NCI-H1048 (cell line): ENCODE data around the gene PRKCE.

ENCODE experiments used
- DNase-seq: peaks from one replicate; lab custom pipeline; 2025; lab: John Stamatoyannopoulos, UW

Gene PRKCE

DNA sequence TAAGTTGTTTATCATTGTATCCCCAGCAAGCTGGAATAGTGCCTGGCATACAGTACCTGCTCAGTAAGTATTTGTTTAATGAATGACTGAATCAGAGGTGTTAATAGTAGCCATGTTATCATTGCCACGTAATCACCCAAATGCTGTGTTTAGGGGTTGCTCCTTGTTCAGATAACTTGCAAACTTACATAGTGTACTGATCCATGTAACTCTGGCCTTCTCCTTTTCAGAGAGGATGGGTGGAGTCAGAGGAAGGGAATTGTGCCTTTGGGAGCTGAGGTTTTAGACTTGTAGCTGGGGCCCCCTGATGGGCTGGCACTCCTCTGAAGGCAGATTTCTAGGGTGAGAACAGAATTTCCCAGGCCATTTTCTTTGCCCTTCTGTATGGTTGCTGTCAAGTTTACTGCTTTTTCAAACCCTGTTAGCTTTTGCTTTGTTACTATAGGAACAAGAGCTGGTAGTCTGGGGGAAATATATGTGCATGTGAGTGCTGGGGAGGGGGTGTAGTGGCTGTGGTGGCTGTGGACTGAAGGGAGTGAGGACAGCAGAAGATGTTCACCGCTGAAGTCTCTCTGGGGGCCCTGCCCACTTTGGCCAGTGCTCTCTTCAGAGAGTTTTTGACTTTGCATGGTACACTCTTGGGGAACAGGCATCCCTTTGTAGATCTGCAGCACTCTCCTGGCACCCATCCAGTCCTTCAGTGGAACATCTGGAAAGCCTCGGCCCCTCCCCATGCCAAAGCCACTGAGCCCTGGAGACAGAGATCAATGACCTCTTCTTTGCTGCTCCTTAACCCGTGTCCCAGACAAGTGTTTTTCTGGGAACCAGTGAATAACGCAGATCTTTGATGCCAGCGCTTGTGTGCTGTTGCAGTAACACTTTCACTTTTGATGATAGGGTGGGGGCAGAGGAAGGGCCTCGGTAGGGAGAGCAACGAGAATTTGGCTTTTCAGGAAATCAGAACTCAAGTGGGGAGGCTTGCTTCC is 209.0 kb downstream of the PRKCE start:
- DNase-seq: no peak

DNA sequence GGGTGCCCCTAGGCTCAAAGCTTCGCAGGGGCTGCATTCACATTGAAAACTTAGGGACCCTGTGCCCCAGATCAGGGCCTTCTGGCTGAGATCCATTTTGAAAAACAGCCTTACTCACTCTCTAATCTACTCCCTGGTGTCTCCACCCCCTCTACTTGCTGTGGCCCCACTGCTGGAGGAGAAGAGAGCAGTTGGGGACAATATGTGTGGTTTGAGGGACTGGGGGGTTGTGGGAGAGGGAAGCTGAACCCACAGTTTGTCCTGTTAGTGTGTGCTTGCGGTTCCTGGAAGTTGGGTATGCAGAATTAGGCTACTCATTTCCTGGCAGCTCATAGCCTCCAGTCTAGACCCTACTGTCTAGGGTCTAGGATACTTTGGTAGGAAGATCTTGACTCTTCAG is 211.4 kb downstream of the PRKCE start:
- DNase-seq: no peak

DNA sequence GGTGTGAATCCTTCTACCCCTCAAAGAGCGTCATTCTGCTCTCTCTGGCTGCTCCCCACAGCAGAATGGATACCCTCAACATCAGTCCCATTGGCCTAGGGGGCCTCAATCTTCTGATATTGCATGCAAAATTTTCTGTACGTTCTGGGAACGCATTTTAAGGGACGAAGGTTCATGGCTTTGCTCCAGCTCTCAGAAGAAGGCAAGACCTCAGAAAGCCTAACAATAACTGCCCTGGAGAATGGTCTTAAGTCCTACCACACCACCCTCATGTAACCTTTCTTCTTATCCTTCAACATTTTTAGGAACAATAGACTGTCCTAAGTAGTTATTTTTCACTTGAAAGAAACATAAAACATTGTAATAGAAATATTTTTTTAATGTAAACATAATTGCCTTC is 212.6 kb downstream of the PRKCE start:
- no peak for DNase-seq

- no peak for DNase-seq
Measured at GRCh38 chr2:45867349-45867748, 215.9 kb downstream of the PRKCE start.

DNA sequence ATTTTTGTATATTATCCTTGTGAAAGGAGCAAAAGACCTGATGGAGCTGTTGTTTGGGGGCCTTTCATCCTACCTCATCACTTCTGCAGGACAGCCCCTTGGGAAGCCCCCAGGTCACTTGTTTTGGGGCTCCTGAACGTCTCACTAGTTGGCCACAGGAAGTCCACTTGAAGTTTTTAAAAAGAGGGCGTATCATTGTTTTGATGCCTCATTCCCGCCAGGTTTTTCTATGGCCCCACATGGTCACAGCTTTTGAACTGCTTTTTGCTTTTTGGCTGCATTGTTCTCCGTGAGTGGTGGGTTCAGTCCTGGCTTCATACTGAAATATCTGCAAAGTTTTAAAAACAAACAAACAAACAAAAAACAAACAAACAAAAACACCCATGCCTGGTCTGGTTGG is 216.3 kb downstream of the PRKCE start:
- no peak for DNase-seq

- DNase-seq: no peak
Measured at GRCh38 chr2:45869165-45869501, 217.7 kb downstream of the PRKCE start.

GRCh38 chr2:45871025-45871424 is 219.6 kb downstream of the PRKCE start:
- no peak for DNase-seq

DNA sequence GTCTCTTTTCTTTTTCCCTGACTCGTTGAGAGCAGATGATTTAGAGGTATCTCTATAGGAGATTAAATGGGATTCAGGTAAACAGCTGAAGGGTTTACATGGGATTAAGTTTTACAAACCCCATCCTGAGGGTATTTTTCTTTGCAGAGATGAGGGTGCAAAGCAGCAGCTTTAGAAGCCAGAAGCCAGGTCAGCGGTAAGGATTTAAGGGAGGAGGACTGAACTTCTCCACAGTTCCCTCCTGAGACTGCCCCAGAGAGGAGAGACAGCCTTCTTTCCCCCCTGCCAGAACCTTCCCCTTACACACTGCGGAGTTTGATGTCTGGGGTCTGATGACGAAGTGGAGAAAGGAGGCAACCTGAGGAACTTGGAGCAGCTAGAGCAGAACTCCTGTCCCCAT is 220.1 kb downstream of the PRKCE start:
- no peak for DNase-seq

DNA sequence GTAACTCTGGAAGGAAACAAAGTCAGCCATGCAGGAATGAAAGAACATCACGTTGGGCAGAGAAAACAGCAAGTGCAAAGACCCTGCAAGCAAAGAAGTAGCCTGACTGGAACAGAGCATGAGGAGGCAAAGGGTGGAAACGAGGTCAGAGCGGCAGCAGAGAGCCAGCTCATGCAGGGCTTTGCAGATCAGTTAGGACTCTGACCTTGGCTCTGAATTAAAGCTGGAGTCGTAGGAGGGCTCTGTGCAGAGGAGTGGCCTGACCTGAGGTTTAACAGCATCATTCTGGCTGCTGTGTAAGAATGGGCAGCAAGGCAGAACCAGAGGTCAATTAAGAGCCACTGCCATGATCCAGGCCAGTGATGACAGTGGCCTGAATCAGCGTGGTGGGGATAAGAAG is 220.7 kb downstream of the PRKCE start:
- no peak for DNase-seq

GRCh38 chr2:45874344-45874743 is 222.9 kb downstream of the PRKCE start:
- DNase-seq: no peak

- DNase-seq: no peak
Measured at GRCh38 chr2:45876611-45877010, 225.1 kb downstream of the PRKCE start.

GRCh38 chr2:45879406-45879805 is 227.9 kb downstream of the PRKCE start:
- no peak for DNase-seq

GRCh38 chr2:45879936-45880335 is 228.5 kb downstream of the PRKCE start:
- no peak for DNase-seq

DNA sequence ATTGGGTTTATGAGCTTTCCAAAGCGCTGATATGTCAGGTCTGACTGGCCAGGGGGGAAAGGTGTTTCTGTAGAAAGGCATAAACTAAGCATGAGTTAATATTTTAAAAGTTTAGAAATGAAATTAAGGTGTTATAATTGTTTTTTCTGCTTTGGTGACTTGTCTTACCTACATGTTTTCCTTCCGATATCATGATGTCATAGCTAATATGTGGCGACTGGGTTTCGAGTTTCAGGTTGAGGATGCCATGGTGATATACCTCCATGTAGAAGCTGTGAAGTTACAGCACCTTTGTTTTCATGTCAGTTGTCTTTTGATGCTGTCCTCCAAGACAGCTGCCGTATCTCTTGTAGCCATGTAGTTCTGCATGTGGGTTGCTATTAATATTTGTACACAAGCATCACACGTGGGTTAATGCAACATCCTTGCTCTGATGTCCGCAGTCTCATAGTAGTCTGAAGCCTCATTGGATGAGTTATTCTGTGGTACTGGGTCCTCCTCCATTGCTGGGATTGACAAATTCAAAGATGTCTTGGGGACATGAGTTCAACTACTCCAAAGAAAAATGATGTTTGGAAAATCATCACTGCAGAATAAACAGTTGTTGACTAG is 230.6 kb downstream of the PRKCE start:
- DNase-seq: no peak

GRCh38 chr2:45882707-45883602 is 231.5 kb downstream of the PRKCE start:
- no peak for DNase-seq

GRCh38 chr2:45883603-45884000 is 232.1 kb downstream of the PRKCE start:
- no peak for DNase-seq

- DNase-seq: no peak
Measured at GRCh38 chr2:45884126-45884525, 232.7 kb downstream of the PRKCE start.

DNA sequence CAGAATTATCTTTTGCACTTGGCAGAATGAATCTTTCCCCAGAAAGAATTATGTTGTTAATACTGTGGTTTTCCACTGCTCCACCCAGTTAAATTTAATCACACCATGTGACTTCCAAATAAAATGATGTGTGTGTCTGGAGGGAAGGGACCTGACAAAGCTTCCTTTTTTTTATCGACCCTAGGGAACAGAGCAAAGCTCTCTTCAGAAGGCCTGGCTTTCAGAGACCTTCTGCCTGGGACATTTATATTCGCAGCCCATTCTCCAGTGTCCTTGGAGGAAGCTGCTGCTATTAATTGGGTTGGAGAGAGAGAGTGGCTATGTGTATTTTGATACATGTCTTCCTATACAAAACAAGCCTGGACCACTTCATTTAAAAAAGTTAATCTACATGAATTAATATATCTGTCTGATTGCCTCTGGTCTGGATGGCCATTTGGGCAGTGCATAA is 233.7 kb downstream of the PRKCE start:
- no peak for DNase-seq

GRCh38 chr2:45886171-45886663 is 234.7 kb downstream of the PRKCE start:
- no peak for DNase-seq

DNA sequence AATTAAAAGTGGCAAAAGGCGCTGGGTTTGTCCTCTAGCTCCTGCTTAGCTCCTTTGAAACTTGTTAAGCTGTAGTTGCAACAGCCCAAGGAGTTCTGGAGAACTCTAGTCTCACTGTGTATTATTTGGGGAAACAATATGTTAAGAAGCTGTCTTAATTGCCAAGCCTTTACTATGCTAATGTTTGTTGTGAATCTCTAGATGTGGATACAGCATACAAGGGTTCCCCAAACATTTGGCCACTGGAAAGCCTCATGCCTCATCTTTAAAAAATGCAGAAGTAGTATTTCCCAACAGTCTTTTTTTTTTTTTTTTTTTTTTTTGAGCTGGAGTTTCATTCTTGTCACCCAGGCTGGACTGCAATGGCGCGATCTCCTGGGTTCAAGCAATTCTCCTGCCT is 236.7 kb downstream of the PRKCE start:
- DNase-seq: no peak

DNA sequence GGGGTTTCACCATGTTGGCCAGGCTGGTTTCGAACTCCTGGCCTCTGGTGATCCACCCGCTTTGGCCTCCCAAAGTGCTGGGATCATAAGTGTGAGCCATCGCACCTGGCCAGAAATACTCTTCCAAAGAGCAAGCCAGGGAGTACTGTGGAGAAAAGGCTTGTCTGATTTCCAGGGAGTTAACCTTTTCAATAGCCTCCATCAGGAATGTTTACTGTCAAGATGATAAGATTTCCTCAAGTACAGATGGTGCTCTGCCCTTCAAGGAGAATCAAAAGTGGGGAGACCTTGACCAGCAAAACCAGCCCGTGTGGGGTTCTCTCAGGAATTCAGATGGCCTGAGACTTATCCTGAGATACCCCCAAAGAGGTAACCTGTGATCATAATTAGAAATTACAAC is 237.2 kb downstream of the PRKCE start:
- DNase-seq: no peak

DNA sequence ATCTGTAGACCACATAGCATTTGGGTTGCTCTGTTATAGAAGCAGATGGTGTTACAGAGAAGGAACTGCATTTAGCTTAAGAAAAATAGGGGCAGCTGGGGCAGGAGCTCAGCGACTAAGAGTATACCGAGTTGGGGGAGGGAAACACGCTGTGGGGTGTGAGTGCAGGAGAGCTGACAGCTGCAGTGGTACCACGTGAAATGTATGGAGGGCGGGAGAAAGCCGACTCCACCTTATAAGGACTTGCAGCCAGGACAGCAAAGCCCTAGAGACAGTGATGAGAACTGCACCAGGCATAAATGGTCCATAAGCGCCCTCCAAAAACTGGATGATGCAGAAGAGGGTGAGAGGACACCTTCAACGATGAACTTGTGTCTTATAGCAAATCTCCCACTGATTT is 237.6 kb downstream of the PRKCE start:
- DNase-seq: no peak
